Astrocyte of the cerebellum (primary cell): Measurements from ENCODE around the gene AQP4.
A peak's percentile ranks its signal among the peaks of the same experiment; 100 is the strongest.

ENCODE experiments used
- DNase-seq: peaks from one replicate; pipeline ENCODE4 v3.0.0-alpha.2; 2011; ENCODE audit warnings: low read depth
- H3K4me3 ChIP-seq: 2 replicates; pipeline ENCODE4 v1.5.1; 2011; ENCODE audit warnings: mild to moderate bottlenecking, low read depth, low read length, moderate library complexity
- CTCF ChIP-seq: IDR thresholded peaks from 2 replicates; pipeline ENCODE4 v1.5.1; 2012; ENCODE audit warnings: low read length, low read depth, moderate library complexity, mild to moderate bottlenecking; ENCODE audit errors: missing control alignments
- in situ Hi-C: cut with HindIII; loops from 2 replicates; pipeline ENCODE4 v1.10.0; 2017; ENCODE audit warnings: low sequenced_read_pairs

AQP4 gene

DNA sequence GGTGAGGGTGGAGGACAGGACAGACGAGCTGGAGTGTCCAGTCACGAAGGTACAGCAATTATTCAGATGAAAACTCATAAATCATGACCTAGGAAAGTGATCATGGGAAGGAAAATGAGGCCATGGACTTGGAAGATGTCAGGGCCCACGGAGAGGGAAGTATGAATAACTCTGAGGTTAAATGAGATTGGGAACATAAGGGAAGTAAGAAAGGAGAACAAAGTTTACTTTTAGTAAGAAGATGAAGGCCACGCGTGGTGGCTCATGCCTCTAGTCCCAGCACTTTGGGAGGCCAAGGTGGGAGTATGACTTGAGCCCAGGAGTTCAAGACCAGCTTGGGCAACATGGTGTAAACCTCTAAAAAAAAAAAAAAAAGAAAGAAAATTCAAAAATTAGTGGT, 56.2 kb downstream of the AQP4 start:
- in situ Hi-C loops = no loop called here
- no peak overlapping the region for H3K4me3 ChIP-seq
- no peak for TF ChIP-seq CTCF
- DNase-seq = no peak

GRCh38 chr18:26806224-26806623, 59.3 kb downstream of the AQP4 start:
- no peak overlapping the region for H3K4me3 ChIP-seq
- in situ Hi-C loops = no loop called here
- no peak for TF ChIP-seq CTCF
- no peak for DNase-seq

DNA sequence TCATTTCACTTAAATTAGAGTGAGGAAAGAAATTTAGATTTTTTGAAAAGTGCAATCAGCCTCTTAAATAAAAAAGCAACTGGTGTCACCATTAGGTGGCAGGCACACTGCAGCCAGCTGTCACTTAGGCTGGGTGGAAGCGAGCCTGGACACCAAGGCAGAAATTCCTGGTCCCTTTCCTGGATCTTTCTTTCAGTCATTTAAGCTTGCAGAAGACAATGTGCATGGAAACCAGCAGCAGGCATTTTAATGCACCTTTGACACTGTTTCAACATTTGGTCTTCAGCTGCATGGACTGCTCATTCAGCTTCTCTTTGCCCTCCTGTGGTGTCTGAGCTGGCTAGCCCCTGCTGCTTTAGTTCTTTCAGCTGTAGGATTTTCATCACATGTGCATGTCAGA, 61.0 kb downstream of the AQP4 start:
- in situ Hi-C loops = no loop called here
- H3K4me3 ChIP-seq = no peak overlapping the region
- peak; percentile 20 for TF ChIP-seq CTCF
- peak; percentile 43 for DNase-seq

DNA sequence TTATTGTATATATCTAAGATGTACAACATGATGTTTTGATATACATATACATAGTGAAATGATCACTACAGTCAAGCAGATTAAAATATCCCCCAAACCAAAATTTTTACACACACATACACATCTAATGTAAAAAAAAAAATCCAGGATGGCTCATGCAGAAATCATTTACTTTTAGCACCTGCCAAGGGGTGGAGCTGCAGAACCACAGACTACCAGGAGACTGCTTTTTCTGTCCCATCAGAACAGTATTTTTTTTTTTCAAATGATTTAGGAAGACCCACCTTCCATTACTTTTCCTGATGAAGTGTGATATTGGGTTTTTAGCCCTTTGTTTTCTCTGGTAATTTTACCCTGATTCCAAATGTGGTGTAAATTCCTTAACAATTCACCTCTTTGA, 61.9 kb downstream of the AQP4 start:
- no peak overlapping the region for H3K4me3 ChIP-seq
- in situ Hi-C loops = no loop called here
- TF ChIP-seq CTCF = no peak
- DNase-seq = no peak

DNA sequence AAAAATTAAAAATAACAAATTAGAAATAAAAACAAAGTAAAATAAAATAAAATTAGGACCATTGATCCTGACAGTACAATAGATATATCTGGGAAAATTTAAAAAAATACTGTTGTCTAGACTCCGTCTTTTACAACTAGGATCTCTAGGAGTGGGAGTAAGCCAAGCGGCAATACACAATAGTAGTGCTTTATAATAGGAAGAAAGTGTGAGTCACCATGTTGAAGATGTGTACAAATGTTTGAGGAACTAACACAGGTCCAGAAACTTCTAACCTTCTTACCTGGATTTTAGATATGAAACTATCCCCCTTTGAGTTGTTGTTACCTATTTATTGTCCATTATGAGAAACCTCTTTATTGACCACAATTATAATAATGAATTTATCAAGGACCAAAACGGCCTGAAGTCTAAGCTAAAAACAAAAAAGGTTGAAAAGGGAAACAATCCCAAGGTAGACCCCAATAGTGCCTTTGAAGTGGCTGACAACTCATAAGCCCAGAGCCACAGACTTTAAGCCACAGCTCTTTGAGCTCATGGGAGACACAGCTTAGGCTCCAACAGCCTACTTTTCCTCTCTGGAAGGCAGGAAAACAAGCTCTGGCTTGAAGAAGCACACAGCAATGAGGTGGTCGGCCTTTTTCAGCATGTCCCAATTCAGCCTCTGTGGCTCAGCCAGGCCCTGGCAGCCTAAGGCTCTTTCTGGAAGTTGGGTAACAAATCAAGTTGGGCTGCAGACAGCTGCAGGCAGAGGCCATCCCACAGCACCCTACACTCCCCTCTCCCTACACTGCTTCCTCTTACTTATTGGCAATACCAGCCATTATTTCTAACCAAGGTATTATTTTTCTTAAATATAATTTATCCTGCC, 62.9 kb downstream of the AQP4 start:
- in situ Hi-C loops = no loop called here
- no peak overlapping the region for H3K4me3 ChIP-seq
- no peak for DNase-seq
- no peak for TF ChIP-seq CTCF
